BE2C (cell line): ENCODE results near the gene HMGCS2.

Experiments
- DNase-seq: peaks from one replicate; pipeline ENCODE4 v3.0.0-alpha.2; 2020
- H3K27me3 ChIP-seq: fragments of 250-450 bp; sonication (Bioruptor Pico); 2 replicates; pipeline ENCODE4 v1.5.1; 2020; ENCODE audit warnings: mild to moderate bottlenecking
- H3K36me3 ChIP-seq: fragments of 250-450 bp; sonication (Bioruptor Pico); 2 replicates; pipeline ENCODE4 v1.5.1; 2020; ENCODE audit warnings: mild to moderate bottlenecking
- H3K4me1 ChIP-seq: fragments of 250-450 bp; sonication (Bioruptor Pico); 2 replicates; pipeline ENCODE4 v1.5.1; 2020
- H3K4me3 ChIP-seq: 2 replicates; pipeline ENCODE4 v1.5.1; 2011; ENCODE audit warnings: low read depth, low read length
- H3K9me3 ChIP-seq: fragments of 250-450 bp; sonication (Bioruptor Pico); 2 replicates; pipeline ENCODE4 v1.5.1; 2020
- TF ChIP-seq, protein P1 (sequence below): IDR thresholded peaks from 2 replicates; pipeline ENCODE4 v1.5.1; 2012; ENCODE audit warnings: mild to moderate bottlenecking, low read depth, low read length

HMGCS2 gene

DNA sequence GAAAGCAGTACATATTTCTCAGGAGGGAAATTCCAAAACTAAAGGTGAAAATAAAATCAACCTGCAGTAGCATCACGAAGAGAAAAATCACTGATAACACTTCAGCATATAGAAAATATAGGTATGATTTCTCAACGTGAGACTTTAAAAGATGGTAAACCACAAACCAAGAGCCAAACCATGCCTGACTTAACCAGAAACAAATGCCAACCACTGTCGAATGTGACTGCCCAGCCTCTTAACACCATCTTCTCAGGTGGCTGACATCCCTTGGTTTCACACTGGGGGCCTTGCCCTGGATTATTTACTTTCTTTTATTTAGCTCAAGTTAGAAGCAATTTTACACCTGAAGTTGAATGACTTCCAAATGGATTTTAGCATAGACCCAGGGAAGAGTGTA is 10.1 kb downstream of the HMGCS2 start:
- H3K27me3 ChIP-seq: peaks cover 6% of the 10 kb centered on the region
- TF ChIP-seq, protein P1, sequence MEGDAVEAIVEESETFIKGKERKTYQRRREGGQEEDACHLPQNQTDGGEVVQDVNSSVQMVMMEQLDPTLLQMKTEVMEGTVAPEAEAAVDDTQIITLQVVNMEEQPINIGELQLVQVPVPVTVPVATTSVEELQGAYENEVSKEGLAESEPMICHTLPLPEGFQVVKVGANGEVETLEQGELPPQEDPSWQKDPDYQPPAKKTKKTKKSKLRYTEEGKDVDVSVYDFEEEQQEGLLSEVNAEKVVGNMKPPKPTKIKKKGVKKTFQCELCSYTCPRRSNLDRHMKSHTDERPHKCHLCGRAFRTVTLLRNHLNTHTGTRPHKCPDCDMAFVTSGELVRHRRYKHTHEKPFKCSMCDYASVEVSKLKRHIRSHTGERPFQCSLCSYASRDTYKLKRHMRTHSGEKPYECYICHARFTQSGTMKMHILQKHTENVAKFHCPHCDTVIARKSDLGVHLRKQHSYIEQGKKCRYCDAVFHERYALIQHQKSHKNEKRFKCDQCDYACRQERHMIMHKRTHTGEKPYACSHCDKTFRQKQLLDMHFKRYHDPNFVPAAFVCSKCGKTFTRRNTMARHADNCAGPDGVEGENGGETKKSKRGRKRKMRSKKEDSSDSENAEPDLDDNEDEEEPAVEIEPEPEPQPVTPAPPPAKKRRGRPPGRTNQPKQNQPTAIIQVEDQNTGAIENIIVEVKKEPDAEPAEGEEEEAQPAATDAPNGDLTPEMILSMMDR: no peak

DNA sequence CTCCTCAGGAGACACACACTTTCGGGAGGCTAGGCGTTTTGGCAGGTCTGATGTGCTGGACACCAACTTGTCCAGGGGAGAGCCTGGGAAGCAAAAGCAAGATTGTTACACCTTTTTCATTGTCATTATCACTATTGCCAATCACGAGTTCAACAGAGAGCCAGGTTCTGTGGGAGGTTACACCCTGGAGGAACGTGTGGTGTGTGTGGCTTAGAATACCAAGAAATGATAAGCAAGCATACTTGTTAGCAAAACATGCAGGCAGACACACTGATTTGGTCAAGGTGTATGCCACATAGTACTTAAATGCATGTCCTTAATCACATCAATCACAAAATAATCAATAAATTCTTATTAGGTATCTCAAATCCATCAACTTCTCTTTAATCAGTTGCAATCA is 16.1 kb downstream of the HMGCS2 start:
- no peaks in the 10 kb centered on the region for H3K36me3 ChIP-seq
- no peak for DNase-seq
- no peak overlapping the region for H3K4me3 ChIP-seq
- TF ChIP-seq, protein P1: no peak
- no peaks in the 10 kb centered on the region for H3K4me1 ChIP-seq
- peaks cover 26% of the 10 kb centered on the region for H3K27me3 ChIP-seq
- no peaks in the 10 kb centered on the region for H3K9me3 ChIP-seq

More for the DNA sequence above, 10.1 kb downstream of the HMGCS2 start:
- no peak for DNase-seq
- no peaks in the 10 kb centered on the region for H3K36me3 ChIP-seq
- H3K4me3 ChIP-seq: no peak overlapping the region
- H3K4me1 ChIP-seq: no peaks in the 10 kb centered on the region
- H3K9me3 ChIP-seq: no peaks in the 10 kb centered on the region

DNA sequence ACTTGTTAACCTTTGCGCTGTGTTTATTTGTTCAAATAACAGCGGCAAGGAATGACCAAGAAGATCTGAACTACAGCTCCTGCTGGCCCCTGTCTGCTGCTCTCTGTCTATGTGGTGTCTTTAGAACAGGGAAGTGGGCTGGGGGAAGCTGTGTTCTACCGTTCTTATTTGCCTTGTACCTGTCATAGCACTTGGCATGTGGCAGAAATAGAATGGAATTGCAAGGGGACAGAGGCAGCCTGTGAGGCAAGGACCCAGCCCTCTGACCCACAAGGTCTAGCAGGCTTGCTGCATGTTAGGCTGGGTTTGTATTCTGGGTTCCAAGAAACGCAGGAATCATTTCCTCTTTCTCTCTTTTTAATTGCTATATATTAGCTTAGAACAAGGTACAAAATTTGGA is 20.7 kb downstream of the HMGCS2 start:
- no peak overlapping the region for H3K4me3 ChIP-seq
- no peaks in the 10 kb centered on the region; the same call in 1 of the 2 replicates for H3K36me3 ChIP-seq
- H3K27me3 ChIP-seq: peaks cover 21% of the 10 kb centered on the region
- no peak for DNase-seq
- H3K9me3 ChIP-seq: no peaks in the 10 kb centered on the region
- no peaks in the 10 kb centered on the region for H3K4me1 ChIP-seq
- TF ChIP-seq, protein P1: no peak

DNA sequence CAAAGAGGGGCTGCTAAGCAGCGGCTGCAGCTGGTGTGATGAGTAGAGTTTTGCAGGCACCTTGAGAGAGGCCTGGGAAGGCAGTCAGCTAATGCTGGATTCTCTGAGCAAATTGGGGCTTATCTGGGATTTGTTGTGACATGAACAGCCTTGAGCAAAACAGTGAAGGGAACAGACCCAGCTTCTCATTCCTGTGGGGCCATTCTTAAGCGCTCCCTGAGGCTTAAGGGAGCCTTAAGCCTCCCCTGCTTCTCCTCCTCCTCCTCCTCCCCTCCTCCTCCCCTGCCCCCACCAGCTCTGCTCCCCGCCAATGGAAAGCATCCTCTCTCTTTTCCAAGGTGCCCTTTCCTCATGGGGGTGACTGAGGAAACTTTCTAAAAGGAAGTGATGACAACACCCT is 21.3 kb downstream of the HMGCS2 start:
- no peaks in the 10 kb centered on the region for H3K9me3 ChIP-seq
- peaks cover 19% of the 10 kb centered on the region for H3K27me3 ChIP-seq
- H3K4me3 ChIP-seq: no peak overlapping the region
- TF ChIP-seq, protein P1: no peak
- no peaks in the 10 kb centered on the region for H3K4me1 ChIP-seq
- no peaks in the 10 kb centered on the region; the same call in 1 of the 2 replicates for H3K36me3 ChIP-seq
- DNase-seq: no peak

DNA sequence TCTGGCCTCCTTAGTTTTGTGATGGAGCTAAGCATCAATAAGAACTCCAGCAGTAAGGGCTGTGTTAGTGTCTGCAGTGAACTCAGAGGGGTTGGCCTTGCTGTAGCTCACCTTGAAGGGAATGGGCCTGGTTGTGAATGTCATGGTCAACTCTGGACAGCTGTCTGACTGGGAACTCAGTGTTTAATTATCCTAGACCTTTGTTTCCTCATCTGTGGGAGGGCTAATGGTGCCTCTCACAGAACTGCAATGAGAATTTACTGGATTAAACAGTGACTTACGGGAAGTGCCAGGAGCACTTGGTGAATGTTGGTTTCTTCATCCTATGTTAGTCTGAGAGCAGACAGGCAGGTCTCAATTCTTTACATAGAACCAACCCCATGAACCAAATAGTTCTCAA is 23.7 kb downstream of the HMGCS2 start:
- Histone ChIP-seq H3K36me3 (peaks cover 20% of the 10 kb centered on the region), H3K27me3 (peaks cover 1% of the 10 kb centered on the region), H3K9me3 (no peaks in the 10 kb centered on the region), H3K4me3 (no peak overlapping the region), H3K4me1 (no peaks in the 10 kb centered on the region)
- TF ChIP-seq, protein P1: no peak
- no peak for DNase-seq

DNA sequence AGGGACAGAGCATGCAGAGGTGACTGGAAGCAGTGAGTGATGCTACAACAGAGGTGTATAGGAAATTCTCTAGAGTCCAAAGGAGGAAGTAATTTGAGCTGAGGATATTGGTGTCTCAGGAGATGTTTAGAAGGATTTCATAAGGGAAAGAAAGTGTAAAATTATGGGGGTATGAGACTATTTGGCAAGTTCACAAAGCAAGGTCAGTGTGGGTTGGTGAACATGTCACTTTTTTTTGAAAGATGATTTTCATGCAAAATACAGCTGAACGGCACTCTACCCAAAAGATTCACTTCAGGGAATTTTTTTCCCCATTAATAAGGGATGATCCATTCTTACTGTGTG is 24.1 kb downstream of the HMGCS2 start:
- Histone ChIP-seq H3K4me3 (no peak overlapping the region), H3K4me1 (no peaks in the 10 kb centered on the region), H3K9me3 (no peaks in the 10 kb centered on the region), H3K27me3 (no peaks in the 10 kb centered on the region), H3K36me3 (peaks cover 23% of the 10 kb centered on the region)
- TF ChIP-seq, protein P1: no peak
- DNase-seq: no peak
